GM18502 (cell line): Measurements from ENCODE around the gene CEP128.
A peak's percentile ranks its signal among the peaks of the same experiment; 100 is the strongest.

Experiments
- ATAC-seq: cut with Tn5 transposase; IDR thresholded peaks from one replicate; pipeline ENCODE4 v1.9.1; 2021; ENCODE audit warnings: mild to moderate bottlenecking; ENCODE audit not compliant: unreplicated experiment, poor library complexity

CEP128 gene

GRCh38 chr14:80695869-80696268, 245.7 kb downstream of the CEP128 start:
- peak; percentile 80 for ATAC-seq

GRCh38 chr14:80692903-80693302, 248.6 kb downstream of the CEP128 start:
- no peak for ATAC-seq

GRCh38 chr14:80681651-80682050, 259.9 kb downstream of the CEP128 start:
- no peak for ATAC-seq

GRCh38 chr14:80679273-80679672, 262.3 kb downstream of the CEP128 start:
- ATAC-seq, result no peak

GRCh38 chr14:80678436-80678835, 263.1 kb downstream of the CEP128 start:
- ATAC-seq, result no peak

GRCh38 chr14:80669426-80669825, 272.1 kb downstream of the CEP128 start:
- no peak for ATAC-seq

GRCh38 chr14:80664576-80664975, 277.0 kb downstream of the CEP128 start:
- ATAC-seq, result no peak

GRCh38 chr14:80663541-80663940, 278.0 kb downstream of the CEP128 start:
- no peak for ATAC-seq

- no peak for ATAC-seq
Observed at GRCh38 chr14:80659783-80660182, 281.8 kb downstream of the CEP128 start.

- ATAC-seq, result no peak
Observed at GRCh38 chr14:80658733-80659132, 282.8 kb downstream of the CEP128 start.

- no peak for ATAC-seq
Observed at GRCh38 chr14:80658155-80658554, 283.4 kb downstream of the CEP128 start.

GRCh38 chr14:80653956-80654355, 287.6 kb downstream of the CEP128 start:
- no peak for ATAC-seq

- no peak for ATAC-seq
Observed at GRCh38 chr14:80645667-80646413, 295.7 kb downstream of the CEP128 start.

GRCh38 chr14:80644826-80645225, 296.7 kb downstream of the CEP128 start:
- no peak for ATAC-seq

GRCh38 chr14:80638620-80639515, 302.7 kb downstream of the CEP128 start:
- ATAC-seq, result no peak

- ATAC-seq, result no peak
Observed at GRCh38 chr14:80637756-80638619, 303.6 kb downstream of the CEP128 start.

- ATAC-seq, result no peak
Observed at GRCh38 chr14:80636071-80636470, 305.5 kb downstream of the CEP128 start.

- no peak for ATAC-seq
Observed at GRCh38 chr14:80634106-80634758, 307.3 kb downstream of the CEP128 start.

GRCh38 chr14:80629606-80630005, 311.9 kb downstream of the CEP128 start:
- no peak for ATAC-seq

- no peak for ATAC-seq
Observed at GRCh38 chr14:80628547-80628946, 313.0 kb downstream of the CEP128 start.
